ENCODE results near the gene SLC22A4.

The SLC22A4 gene

GRCh38 chr5:132262882-132263547 lies 31.2 kb upstream of the SLC22A4 start:
- DNase-seq (ENCODE audit: low read depth, low spot score) = no peak

- no peak for DNase-seq (ENCODE audit: low read depth, low spot score)
Observed at GRCh38 chr5:132263548-132264261, 30.5 kb upstream of the SLC22A4 start.

- DNase-seq (ENCODE audit: low read depth, low spot score) = no peak
Observed at GRCh38 chr5:132264546-132265335, 29.5 kb upstream of the SLC22A4 start.

- no peak for DNase-seq (ENCODE audit: low read depth, low spot score)
Observed at GRCh38 chr5:132265336-132266030, 28.7 kb upstream of the SLC22A4 start.

- DNase-seq (ENCODE audit: low read depth, low spot score) = no peak
Observed at GRCh38 chr5:132266031-132266835, 28.0 kb upstream of the SLC22A4 start.

GRCh38 chr5:132266836-132267160 lies 27.4 kb upstream of the SLC22A4 start:
- no peak for DNase-seq (ENCODE audit: low read depth, low spot score)

GRCh38 chr5:132267166-132267739 lies 26.9 kb upstream of the SLC22A4 start:
- no peak for DNase-seq (ENCODE audit: low read depth, low spot score)

- DNase-seq (ENCODE audit: low read depth, low spot score) = no peak
Observed at GRCh38 chr5:132267931-132268768, 26.0 kb upstream of the SLC22A4 start.

- DNase-seq (ENCODE audit: low read depth, low spot score) = no peak
Observed at GRCh38 chr5:132268769-132269551, 25.2 kb upstream of the SLC22A4 start.

GRCh38 chr5:132269635-132270334 lies 24.4 kb upstream of the SLC22A4 start:
- DNase-seq (ENCODE audit: low read depth, low spot score) = no peak

GRCh38 chr5:132270335-132270665 lies 23.9 kb upstream of the SLC22A4 start:
- DNase-seq (ENCODE audit: low read depth, low spot score) = no peak

- DNase-seq (ENCODE audit: low read depth, low spot score) = no peak
Observed at GRCh38 chr5:132270706-132271105, 23.5 kb upstream of the SLC22A4 start.

GRCh38 chr5:132271251-132272246 lies 22.6 kb upstream of the SLC22A4 start:
- no peak for DNase-seq (ENCODE audit: low read depth, low spot score)

GRCh38 chr5:132272311-132273210 lies 21.6 kb upstream of the SLC22A4 start:
- DNase-seq (ENCODE audit: low read depth, low spot score) = peak; percentile 55

- no peak for DNase-seq (ENCODE audit: low read depth, low spot score)
Observed at GRCh38 chr5:132273631-132274030, 20.6 kb upstream of the SLC22A4 start.

- no peak for DNase-seq (ENCODE audit: low read depth, low spot score)
Observed at GRCh38 chr5:132274050-132274792, 20.0 kb upstream of the SLC22A4 start.
